CD4-positive, alpha-beta T cell treated with Interleukin-6 for 4 hours (primary cell): ENCODE data around the gene DZIP1L.

Experiments
- DNase-seq: peaks from one replicate; pipeline ENCODE4 v3.0.0-alpha.2; 2020; ENCODE audit warnings: mixed read lengths

DZIP1L gene

GRCh38 chr3:138032567-138032966 is 82.8 kb downstream of the DZIP1L start:
- DNase-seq: no peak

DNA sequence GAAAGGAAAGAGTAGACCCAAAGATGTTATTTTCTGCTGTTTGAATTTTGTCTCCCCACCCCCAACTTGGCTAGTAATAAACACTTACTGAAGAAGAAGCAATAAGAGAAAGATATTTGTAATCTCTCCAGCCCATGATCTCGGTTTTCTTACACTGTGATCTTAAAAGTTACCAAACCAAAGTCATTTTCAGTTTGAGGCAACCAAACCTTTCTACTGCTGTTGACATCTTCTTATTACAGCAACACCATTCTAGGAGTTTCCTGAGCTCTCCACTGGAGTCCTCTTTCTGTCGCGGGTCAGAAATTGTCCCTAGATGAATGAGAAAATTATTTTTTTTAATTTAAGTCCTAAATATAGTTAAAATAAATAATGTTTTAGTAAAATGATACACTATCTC is 83.9 kb downstream of the DZIP1L start:
- no peak for DNase-seq

DNA sequence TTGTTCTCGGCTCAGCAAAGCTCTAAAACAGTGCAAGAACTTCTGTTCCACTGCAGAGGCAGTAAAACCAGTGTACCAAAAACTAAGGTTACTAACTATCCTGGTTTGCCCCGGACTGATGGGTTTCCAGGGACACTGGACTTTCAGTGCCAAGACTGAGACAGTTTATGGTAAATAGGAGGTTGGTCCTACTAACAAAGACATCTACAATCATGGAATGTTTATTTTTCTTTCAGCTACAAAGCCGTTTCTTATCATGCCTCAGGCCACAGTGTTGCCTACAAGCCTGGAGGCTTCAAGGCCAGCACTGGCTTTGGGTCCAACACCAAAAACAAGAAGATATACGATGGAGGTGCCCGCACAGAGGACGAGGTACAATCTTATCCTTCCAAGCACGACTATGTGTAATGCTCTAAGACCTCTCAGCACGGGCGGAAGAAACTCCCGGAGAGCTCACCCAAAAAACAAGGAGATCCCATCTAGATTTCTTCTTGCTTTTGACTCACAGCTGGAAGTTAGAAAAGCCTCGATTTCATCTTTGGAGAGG is 84.6 kb downstream of the DZIP1L start:
- no peak for DNase-seq

DNA sequence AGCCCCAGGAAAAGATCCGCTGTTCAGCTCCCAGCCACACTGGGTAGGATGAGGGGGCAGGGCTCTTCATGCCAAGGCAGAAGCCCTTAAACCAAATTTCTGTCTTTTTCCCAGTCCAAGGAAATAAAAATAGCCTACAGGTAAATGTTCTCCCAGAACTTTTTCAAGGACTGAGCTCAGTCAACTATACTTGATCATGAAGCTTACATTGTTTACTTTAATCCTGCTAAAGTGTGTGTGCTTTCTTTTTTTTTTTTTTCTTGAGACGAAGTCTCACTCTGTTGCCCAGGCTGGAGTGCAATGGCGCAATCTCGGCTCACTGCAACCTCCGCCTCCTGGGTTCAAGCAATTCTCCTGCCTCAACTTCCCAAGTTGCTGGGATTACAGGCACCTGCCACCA is 87.6 kb downstream of the DZIP1L start:
- DNase-seq: no peak

DNA sequence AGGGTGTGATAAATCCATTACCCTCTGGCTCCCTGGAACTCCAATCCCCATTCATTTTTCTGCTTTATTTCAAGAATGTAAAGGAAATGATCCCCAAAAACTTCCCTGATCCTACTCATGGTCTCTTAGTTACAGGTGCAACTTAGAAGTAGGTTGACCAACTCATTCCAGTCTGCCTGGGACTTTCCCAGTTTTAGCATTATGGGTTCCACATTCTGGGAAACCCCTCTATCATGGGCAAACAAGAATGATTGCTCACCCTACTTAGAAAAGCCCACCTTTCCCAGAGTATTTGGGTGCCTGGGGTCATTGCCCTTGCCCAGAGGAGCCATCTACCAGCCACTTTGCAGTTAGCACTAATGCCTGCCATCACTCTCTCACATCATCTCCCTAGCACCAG is 89.9 kb downstream of the DZIP1L start:
- DNase-seq: no peak

- no peak for DNase-seq
Measured at GRCh38 chr3:138023754-138024153, 91.7 kb downstream of the DZIP1L start.

DNA sequence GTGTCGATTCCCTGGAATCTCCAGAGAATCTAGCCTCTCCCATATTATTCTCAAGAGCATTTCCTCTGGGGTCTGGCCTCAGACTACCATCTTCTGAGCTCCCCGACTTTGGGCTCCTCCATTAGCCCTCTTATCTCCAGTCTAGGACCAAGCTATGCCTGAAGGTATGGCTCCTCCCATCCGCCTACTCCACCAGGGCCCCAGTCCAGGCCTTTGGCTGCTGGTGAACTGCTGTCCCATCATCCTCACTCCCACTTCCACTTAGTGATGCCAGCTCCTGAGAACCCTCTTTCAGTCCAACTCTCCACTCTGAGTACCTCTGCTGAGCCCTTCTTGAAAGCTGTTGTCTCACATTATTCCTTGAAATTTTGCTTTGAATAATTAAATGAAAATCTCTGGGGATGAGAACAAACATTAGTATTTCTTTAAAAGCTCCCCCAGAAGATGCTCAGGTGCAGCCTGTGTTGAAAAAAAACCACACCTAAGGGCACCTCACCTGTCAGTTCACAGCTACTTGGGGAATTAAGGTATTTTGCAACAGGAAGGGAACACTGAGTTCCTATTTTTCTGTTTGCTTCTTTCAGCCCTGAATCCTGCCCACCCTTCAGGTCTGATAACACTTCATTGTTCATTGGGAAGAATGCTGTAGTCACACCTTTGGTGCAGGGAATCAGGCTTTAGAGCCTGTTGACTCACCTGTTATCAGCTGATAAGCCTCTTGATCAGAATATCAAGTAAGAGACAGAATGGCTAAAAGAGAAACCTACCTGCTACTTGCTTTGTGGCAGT is 95.9 kb downstream of the DZIP1L start:
- DNase-seq: no peak

DNA sequence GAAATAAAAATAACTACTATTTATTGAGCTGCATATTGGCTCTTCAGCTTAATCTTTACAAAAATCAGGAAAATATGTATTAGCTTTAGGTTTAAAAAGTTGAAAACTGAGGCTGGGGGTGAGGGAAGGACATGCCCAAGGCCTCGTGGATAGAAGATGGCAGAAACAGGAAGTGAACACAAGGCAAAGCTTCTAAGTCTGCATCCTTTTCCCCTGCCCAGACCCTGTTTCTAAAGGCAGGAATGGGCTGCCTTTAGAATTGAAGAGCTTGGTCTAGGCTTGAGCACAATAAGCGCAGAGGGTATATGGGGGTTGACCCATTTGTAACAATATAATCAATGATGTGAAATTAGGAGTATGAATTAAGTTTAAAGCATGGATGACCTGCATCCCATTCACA is 99.3 kb downstream of the DZIP1L start:
- no peak for DNase-seq

DNA sequence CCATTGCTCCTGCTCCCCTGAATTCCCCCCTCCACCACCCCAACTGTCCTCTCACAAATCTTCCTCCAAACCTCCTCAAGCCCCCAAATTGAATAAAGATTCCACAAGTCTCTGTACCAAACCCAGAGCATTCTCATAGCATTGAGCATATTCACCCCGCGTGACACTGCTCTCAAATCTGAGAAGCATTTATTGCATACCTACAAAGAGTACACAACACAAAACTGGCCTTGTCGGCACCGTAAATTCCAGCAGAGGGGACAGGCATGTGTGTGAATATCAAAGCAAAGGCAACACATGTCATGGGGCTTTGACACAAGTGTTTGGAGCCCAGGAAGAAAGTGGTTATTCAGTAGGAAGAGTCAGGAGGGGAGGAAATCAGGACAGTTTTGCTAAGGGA is 102.9 kb downstream of the DZIP1L start:
- no peak for DNase-seq
